Central memory CD8-positive, alpha-beta T cell (primary cell): ENCODE measurements around the gene PLCB1.
"Not testable (repeated sequence)": the region's sequence is repeated elsewhere in the genome, so short reads cannot be mapped to it uniquely, and the experiment has no call there.

ENCODE experiments used
- ATAC-seq: fragments of 150-1000 bp; cut with Tn5 transposase; replicated peaks from 2 replicates; pipeline ENCODE4 v1.10.0; 2022; ENCODE audit warnings: mild to moderate bottlenecking, moderate FRiP score, moderate number of reproducible peaks; ENCODE audit not compliant: poor library complexity, severe bottlenecking; ENCODE audit errors: extremely low read depth
- DNase-seq, 2 donors: peaks; one replicate each; pipeline ENCODE4 v3.0.0; 2021; ENCODE audit warnings: low spot score in 2 of 2
- H3K27ac Mint-ChIP-seq: one replicate; pipeline ENCODE4 v1.8.0; 2022; ENCODE audit warnings: low read depth, mild to moderate bottlenecking, moderate library complexity, mixed read lengths
- H3K27me3 Mint-ChIP-seq: one replicate; pipeline ENCODE4 v1.8.0; 2022; ENCODE audit warnings: mixed read lengths
- H3K36me3 Mint-ChIP-seq: one replicate; pipeline ENCODE4 v1.8.0; 2022; ENCODE audit warnings: mild to moderate bottlenecking, moderate library complexity, mixed read lengths; ENCODE audit not compliant: insufficient read depth
- H3K4me1 Mint-ChIP-seq: one replicate; pipeline ENCODE4 v1.8.0; 2022; ENCODE audit warnings: mixed read lengths
- H3K4me3 Mint-ChIP-seq: one replicate; pipeline ENCODE4 v1.8.0; 2022; ENCODE audit warnings: mild to moderate bottlenecking, moderate library complexity, mixed read lengths
- H3K9me3 Mint-ChIP-seq: one replicate; pipeline ENCODE4 v1.8.0; 2022; ENCODE audit warnings: mixed read lengths

PLCB1 gene

GRCh38 chr20:8370774-8371173, 238.7 kb downstream of the PLCB1 start:
- H3K9me3 Mint-ChIP-seq, result no peaks in the 10 kb centered on the region
- peaks cover 26% of the 10 kb centered on the region for H3K4me1 Mint-ChIP-seq
- H3K27ac Mint-ChIP-seq, result no peak overlapping the region
- no peaks in the 10 kb centered on the region for H3K27me3 Mint-ChIP-seq
- DNase-seq (no peak), ATAC-seq (no peak)
- no peak overlapping the region for H3K4me3 Mint-ChIP-seq
- peaks cover 2% of the 10 kb centered on the region for H3K36me3 Mint-ChIP-seq

- no peak overlapping the region for H3K27ac Mint-ChIP-seq
Measured at GRCh38 chr20:8372824-8373380, 240.8 kb downstream of the PLCB1 start.

GRCh38 chr20:8373579-8373978, 241.5 kb downstream of the PLCB1 start:
- DNase-seq (no peak), ATAC-seq (no peak)
- peaks cover 35% of the 10 kb centered on the region for H3K4me1 Mint-ChIP-seq
- H3K27ac Mint-ChIP-seq, result no peak overlapping the region
- H3K27me3 Mint-ChIP-seq, result no peaks in the 10 kb centered on the region
- H3K9me3 Mint-ChIP-seq, result no peaks in the 10 kb centered on the region
- peaks cover 2% of the 10 kb centered on the region for H3K36me3 Mint-ChIP-seq
- no peak overlapping the region for H3K4me3 Mint-ChIP-seq

More at GRCh38 chr20:8372824-8373380, 240.8 kb downstream of the PLCB1 start:
- Mint-ChIP-seq H3K4me3 (no peak overlapping the region), H3K27me3 (no peaks in the 10 kb centered on the region), H3K9me3 (no peaks in the 10 kb centered on the region), H3K4me1 (peaks cover 35% of the 10 kb centered on the region), H3K36me3 (peaks cover 2% of the 10 kb centered on the region)
- DNase-seq, result no peak
- no peak for ATAC-seq

- H3K36me3 Mint-ChIP-seq, result peaks cover 2% of the 10 kb centered on the region
- no peak overlapping the region for H3K4me3 Mint-ChIP-seq
- no peaks in the 10 kb centered on the region for H3K9me3 Mint-ChIP-seq
- H3K27ac Mint-ChIP-seq, result no peak overlapping the region
- no peaks in the 10 kb centered on the region for H3K27me3 Mint-ChIP-seq
- no peak for DNase-seq
- no peak for ATAC-seq
- peaks cover 35% of the 10 kb centered on the region for H3K4me1 Mint-ChIP-seq
Measured at GRCh38 chr20:8375898-8376297, 243.8 kb downstream of the PLCB1 start.

GRCh38 chr20:8376940-8377339, 244.9 kb downstream of the PLCB1 start:
- Mint-ChIP-seq H3K4me1 (peaks cover 43% of the 10 kb centered on the region), H3K27me3 (no peaks in the 10 kb centered on the region), H3K27ac (no peak overlapping the region), H3K36me3 (peaks cover 2% of the 10 kb centered on the region), H3K4me3 (no peak overlapping the region), H3K9me3 (no peaks in the 10 kb centered on the region)
- ATAC-seq (no peak), DNase-seq (no peak)

- not testable (repeated sequence) for H3K9me3 Mint-ChIP-seq, DNase-seq, H3K27ac Mint-ChIP-seq, H3K27me3 Mint-ChIP-seq, H3K4me3 Mint-ChIP-seq, ATAC-seq, H3K36me3 Mint-ChIP-seq
- peaks cover 51% of the 10 kb centered on the region for H3K4me1 Mint-ChIP-seq
Measured at GRCh38 chr20:8379125-8379524, 247.1 kb downstream of the PLCB1 start.

- H3K4me3 Mint-ChIP-seq, result no peak overlapping the region
- no peak for DNase-seq
- no peaks in the 10 kb centered on the region for H3K36me3 Mint-ChIP-seq
- H3K27me3 Mint-ChIP-seq, result no peaks in the 10 kb centered on the region
- H3K27ac Mint-ChIP-seq, result no peak overlapping the region
- peaks cover 42% of the 10 kb centered on the region for H3K4me1 Mint-ChIP-seq
- ATAC-seq, result no peak
- no peaks in the 10 kb centered on the region for H3K9me3 Mint-ChIP-seq
Measured at GRCh38 chr20:8385247-8385646, 253.2 kb downstream of the PLCB1 start.

- no peak overlapping the region for H3K27ac Mint-ChIP-seq
- no peaks in the 10 kb centered on the region for H3K9me3 Mint-ChIP-seq
- H3K4me1 Mint-ChIP-seq, result peaks cover 27% of the 10 kb centered on the region
Measured at GRCh38 chr20:8386991-8387390, 254.9 kb downstream of the PLCB1 start.

GRCh38 chr20:8388141-8388540, 256.1 kb downstream of the PLCB1 start:
- H3K9me3 Mint-ChIP-seq, result no peaks in the 10 kb centered on the region
- no peak for DNase-seq
- H3K27me3 Mint-ChIP-seq, result no peaks in the 10 kb centered on the region
- no peaks in the 10 kb centered on the region for H3K36me3 Mint-ChIP-seq
- no peak for ATAC-seq
- H3K4me3 Mint-ChIP-seq, result no peak overlapping the region
- peaks cover 21% of the 10 kb centered on the region for H3K4me1 Mint-ChIP-seq
- no peak overlapping the region for H3K27ac Mint-ChIP-seq

More at GRCh38 chr20:8386991-8387390, 254.9 kb downstream of the PLCB1 start:
- DNase-seq, result no peak
- ATAC-seq, result no peak
- Mint-ChIP-seq H3K4me3 (no peak overlapping the region), H3K36me3 (no peaks in the 10 kb centered on the region), H3K27me3 (no peaks in the 10 kb centered on the region)

GRCh38 chr20:8388707-8389106, 256.6 kb downstream of the PLCB1 start:
- peaks cover 18% of the 10 kb centered on the region for H3K4me1 Mint-ChIP-seq
- no peak for ATAC-seq
- H3K9me3 Mint-ChIP-seq, result no peaks in the 10 kb centered on the region
- no peaks in the 10 kb centered on the region for H3K27me3 Mint-ChIP-seq
- DNase-seq, result no peak
- H3K4me3 Mint-ChIP-seq, result no peak overlapping the region
- no peaks in the 10 kb centered on the region for H3K36me3 Mint-ChIP-seq
- H3K27ac Mint-ChIP-seq, result no peak overlapping the region

- no peak overlapping the region for H3K27ac Mint-ChIP-seq
- no peaks in the 10 kb centered on the region for H3K9me3 Mint-ChIP-seq
- ATAC-seq, result no peak
- H3K4me3 Mint-ChIP-seq, result no peak overlapping the region
- H3K27me3 Mint-ChIP-seq, result no peaks in the 10 kb centered on the region
- H3K4me1 Mint-ChIP-seq, result peaks cover 10% of the 10 kb centered on the region
- H3K36me3 Mint-ChIP-seq, result no peaks in the 10 kb centered on the region
- no peak for DNase-seq
Measured at GRCh38 chr20:8389381-8390036, 257.4 kb downstream of the PLCB1 start.

GRCh38 chr20:8390037-8390433, 258.0 kb downstream of the PLCB1 start:
- Mint-ChIP-seq H3K9me3 (no peaks in the 10 kb centered on the region), H3K4me1 (peaks cover 7% of the 10 kb centered on the region), H3K36me3 (no peaks in the 10 kb centered on the region), H3K27ac (no peak overlapping the region), H3K4me3 (no peak overlapping the region), H3K27me3 (no peaks in the 10 kb centered on the region)
- ATAC-seq (no peak), DNase-seq (no peak)

GRCh38 chr20:8390500-8390899, 258.4 kb downstream of the PLCB1 start:
- H3K4me3 Mint-ChIP-seq, result no peak overlapping the region
- no peaks in the 10 kb centered on the region for H3K27me3 Mint-ChIP-seq
- H3K9me3 Mint-ChIP-seq, result no peaks in the 10 kb centered on the region
- no peaks in the 10 kb centered on the region for H3K36me3 Mint-ChIP-seq
- ATAC-seq (no peak), DNase-seq (no peak)
- H3K27ac Mint-ChIP-seq, result no peak overlapping the region
- peaks cover 7% of the 10 kb centered on the region for H3K4me1 Mint-ChIP-seq
